ENCODE results near the gene HOTAIR.

Gene HOTAIR

DNA sequence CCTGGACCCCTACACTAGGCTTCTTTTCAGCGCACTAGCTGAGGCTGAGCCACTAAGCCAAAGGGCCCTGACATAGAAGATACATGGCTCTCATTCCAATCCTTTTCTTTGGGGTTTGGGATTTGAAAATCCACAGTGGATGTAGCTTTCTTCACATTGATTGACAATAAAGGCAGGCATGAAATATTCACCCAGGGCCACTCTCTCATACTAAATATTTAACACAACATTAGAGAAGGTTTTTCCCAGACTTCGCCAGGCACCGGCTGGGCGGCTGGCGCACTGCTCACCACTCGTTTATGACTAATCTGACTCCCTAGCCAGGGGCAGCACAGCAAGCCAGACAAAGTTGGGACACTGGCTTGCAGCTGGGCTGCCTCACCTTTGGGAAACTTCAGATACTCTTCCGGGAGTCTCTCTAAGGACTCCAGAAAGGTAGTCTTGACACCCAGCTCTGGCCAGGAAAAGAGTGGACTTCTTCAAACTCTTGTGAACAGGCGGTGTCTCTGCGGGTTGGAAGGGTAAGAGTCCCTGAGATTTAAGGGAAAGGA lies 2.5 kb downstream of the HOTAIR start:
- no peak for DNase-seq

DNA sequence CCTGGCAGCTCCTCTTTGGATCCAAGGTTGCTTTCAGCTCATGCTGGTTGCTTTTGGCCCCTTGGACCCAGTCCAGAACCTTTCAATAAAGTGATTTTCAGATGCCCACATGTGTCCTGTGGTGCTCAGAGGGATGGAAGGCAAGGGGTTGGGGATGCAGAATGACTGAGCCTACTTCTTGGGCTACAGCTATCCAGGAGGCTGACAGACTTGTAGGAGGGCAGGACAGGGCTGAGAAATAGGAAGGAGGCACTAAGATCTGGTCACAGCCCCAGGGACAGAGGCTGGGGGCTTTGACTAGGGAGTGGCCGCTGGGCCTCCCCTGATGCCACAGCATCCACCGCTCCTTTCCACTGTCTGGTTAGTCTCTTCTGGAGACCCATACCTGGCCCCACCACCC lies 3.1 kb downstream of the HOTAIR start:
- DNase-seq: no peak

DNA sequence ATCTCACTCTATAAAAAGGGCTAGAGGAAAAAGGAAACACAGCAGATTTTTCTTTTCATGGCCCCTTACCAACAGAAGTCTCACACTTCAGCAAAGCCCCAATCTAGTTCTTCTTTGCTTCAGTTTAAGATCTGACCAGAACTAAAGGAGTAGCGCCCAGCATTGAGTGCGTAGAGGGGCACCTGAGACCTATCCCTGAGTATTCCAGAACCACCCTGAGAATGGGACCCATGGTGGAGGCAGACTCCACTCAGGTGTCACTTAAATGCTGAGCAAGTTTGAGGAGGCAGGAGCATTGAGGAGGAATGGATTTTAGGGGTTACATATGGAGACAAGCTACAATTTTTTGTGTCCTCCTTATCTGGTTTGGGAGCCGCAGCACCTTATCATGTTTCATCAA lies 3.6 kb downstream of the HOTAIR start:
- no peak for DNase-seq

DNA sequence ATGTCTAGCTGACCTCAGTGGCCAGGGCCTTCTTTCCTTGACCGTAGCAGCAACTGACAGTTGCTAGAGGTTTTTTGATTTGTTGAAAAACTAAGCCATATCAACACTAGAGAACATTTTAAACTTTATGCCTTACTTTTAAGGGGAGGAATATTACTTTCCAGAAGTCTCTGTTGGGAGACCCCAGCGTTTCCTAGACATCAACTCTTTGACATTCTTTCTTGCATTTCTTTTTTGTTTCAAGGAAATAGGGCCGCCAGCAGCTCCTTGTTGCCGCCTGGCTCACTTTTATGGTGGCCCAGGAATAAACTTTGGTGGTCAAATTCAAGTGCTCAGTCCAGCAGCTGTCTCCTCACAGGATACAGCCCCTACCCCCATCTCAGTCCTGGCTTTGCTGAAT lies 4.3 kb downstream of the HOTAIR start:
- no peak for DNase-seq

DNA sequence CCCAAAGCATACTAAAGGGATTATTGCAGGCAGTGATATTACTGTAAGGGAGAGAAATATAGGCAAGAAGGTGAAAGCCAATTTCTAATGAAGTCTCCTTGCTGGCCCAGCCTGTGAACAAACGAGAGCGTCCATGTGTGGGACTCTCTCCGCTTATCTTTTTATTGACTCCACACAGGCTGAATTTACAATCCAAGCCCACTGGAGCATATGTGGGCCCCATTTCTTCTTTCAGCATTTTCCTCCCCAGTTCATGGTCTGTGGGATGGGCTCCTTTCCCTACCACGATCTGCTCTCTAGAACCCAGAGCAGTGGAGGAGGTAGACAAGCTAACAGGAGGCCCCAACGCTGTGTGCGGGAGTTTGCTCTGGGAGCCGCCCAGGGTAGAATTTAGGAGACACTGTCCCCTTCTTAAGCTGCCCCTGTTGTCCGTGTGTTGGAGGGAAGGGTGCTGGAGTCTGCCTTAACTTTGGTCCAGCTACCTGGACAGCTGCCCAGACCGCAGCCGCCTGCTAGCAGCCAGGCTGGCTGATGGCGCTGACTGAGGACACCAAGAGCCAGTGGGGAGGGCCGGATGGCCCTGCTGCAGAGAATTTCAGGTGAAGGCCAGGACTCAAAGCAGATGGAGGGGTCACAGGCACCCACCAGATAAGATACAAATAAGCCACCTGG lies 5.0 kb downstream of the HOTAIR start:
- DNase-seq: no peak

DNA sequence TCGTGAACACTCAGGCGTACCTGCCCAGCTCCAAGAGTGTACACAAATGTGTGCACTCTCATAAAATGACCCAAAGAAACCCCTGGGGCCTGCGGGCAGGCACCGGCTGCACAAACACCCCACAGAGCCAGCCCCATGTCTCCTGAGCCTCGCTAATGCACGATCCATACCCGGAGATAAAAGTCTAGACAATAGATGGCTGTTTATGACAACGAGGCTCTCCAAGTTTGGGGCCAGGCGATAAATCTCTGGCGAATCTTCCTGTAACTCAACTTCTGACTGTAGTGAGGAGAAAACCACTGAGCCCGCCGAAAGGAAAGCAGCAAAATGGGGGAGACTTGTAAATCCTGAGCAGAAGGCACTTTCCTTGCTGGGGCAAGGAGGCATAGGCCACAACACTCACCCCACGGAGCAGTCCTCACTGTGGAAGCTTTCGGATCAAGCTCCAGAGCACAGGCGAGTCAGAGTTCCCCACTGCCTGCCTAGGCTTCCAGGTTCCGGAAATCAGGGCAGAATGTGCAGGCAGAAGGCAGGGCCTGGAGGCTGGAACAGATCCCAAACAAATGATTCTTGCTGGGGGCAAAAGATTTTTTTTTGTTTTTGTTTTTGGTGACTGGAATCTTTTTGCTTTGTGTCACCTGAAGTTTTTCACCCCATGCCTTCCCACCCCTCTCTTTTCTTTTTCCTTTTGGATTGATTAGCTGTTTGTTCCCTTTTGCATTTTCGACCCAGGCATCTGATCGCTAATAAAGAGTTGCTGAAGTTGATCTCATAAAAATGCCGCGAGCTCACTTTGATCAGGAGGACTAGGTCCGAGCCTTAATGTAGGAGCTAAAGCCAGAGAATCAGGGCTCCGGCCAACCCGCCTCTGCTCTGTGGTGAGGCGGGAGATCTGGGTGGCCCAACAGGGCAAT lies 6.3 kb downstream of the HOTAIR start:
- no peak for DNase-seq

DNA sequence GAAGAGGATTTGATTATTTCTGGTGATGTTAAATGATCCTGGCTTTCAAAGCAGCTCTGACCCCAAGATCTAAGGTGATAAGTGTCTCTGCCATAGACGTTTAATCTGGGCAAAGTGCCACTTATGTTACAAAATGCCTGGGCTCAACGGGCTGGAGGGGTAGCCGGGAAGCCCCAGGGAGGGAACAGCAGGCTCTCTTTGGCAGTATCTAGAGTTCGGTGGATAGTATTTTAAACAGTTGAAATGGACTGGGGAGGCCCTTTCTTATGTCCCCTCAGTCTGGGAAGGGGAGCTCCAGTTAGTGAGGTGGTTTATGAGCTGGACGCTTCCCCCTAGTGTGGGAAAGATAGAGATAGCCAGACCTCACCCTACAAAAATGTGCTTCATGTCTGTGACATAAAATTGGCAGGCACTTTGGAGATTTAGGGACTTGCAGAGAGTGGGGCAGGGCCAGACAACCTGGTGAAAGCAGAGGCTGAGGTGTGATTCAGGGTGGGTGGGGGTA lies 7.3 kb downstream of the HOTAIR start:
- no peak for DNase-seq

DNA sequence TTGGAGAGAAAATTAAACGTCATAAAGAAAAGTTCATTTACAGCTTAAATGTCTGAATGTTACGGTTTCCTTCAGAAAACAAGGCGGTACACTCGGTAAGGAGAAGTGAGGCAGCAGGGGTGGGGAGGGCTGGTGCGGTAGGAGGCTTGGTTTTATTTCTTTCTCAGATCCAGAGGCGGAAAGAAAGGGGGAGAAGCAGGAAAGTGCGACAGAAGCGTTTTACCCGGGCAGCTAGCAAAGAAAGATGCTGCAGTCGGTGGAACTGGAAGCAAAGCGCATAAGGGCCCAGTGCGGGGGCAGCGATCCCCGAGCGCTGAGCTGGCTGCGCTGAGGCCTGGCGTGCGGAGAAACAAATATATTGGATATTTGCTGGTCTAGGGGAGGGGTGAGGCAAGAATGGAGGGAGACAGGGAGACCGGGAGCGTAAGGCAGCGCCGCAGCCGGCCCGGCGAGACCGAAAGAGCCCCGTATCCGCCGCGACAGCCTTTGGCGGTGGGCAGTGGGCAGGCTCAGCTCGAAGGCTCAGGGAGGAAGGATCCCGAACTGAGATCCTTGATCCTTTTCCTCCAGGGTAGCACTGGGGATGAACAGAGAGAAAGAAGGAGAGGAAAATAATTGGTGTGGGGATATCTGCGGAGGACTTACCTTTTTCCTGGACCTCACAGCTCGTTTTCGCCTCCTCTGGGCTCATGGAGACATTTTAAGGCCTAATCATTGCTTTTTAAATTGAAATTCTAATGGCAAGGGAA lies 8.2 kb downstream of the HOTAIR start:
- DNase-seq: no peak

DNA sequence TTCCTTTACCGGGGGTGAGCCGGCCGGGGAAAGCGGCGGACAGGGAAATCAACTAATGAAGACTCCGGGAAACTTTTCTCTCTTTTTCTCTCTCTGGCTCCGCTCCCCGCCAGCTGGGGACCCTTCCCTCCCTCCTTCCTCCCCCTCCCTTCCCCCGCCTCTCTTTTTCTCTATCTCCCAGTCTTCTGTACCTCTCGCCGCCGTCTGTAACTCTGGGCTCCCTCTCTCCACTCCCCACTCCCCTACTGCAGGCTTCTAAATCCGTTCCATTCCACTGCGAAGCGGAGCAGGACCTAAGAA lies 8.7 kb downstream of the HOTAIR start:
- no peak for DNase-seq

DNA sequence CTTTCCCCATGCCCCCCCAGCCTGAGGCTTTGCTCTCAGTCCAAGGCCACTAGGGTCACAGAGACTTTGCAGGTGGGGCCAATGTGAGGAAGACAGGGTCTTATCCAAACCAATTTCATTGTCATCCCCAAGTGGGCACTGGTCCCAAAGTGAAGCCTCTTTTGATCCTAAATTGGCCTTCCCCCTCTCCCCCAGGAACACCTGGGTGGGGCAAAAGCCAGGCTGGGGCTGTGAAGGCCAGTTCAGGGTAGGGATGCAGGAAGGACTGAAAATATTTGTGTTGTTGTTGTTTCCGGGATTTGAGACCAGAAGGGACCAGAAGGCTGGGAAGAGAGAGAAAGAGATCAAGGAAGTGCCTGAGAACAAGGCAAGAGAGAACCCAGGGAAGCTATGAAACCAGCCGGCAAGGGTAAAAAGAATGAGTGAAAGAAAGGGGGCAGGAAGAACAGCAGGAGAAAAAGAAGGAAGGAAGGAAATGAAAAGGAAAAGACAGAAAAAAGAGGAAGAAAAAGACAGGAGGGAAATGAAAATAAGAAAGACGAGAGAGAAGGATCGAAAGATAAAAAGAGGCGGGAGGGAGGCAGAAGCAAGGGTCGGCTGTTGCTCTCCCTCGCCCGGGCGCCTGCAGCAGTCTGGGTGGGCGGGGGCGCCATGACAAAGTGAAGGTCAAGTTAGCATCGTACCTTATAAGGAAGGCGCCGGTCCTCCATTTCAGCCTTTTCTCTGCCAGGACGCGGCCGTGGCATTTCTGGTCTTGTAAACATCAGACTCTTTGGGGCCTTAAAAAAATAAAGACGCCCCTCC lies 9.3 kb downstream of the HOTAIR start:
- DNase-seq: no peak

DNA sequence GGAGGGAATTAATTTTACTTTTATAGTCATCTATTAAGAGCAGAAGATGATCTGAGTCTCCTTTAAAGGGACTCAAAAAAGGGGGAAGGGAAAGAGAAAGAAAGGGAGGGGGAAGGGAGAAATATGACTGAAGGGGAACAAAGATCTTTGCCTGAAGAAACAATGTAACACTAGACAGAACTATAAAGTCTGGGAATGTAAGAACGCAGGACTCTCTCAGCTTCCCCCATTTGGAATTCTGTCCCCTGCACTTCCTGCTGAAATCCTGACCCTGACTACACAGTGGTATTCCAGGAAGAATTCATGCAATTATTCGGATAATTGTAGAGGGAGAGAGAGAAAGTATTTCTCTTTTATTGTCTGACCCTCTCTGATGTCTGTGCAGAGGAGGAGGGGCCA lies 10.4 kb downstream of the HOTAIR start:
- peak; percentile 49 for DNase-seq

DNA sequence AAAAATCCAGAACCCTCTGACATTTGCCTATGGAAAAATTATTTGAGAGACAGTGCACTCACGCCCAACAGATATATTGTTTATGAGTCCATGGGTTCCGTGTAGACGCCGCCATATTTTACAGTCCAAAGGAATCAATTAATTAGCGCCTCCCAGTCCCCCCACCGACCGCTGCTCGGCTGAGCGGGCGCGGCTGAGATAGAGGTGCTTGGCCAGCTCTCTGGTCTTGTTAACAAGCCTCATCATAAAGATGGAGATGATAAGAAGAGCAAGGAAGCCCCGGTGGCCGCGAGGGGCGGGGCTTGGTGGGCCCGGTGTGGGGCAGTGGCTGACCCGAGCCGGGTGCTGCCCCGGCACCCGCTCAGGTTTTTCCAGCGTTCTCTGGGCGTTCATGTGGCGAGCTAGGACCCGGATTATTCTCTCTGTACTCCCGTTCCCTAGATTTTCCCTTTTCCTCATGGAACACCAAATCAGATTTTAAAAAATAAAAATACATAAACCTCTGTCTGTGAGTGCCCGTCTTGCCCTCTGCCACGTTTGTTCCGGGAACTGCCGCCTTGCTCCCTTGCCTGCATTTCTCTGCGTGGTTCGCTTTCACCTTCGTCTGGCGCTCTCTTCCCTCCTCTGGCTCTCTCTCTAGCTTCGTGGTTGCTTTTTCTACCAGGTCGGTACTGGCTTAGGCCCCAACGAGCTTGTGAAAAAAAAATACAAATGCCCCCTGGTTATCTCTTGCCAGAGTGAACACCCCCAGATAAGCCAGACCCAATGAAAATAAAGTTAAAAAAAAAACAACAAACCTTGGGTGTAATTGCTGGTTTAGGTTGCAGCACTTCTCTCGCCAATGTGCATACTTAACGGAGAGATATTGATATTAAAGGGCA lies 11.1 kb downstream of the HOTAIR start:
- DNase-seq: peak; percentile 49

DNA sequence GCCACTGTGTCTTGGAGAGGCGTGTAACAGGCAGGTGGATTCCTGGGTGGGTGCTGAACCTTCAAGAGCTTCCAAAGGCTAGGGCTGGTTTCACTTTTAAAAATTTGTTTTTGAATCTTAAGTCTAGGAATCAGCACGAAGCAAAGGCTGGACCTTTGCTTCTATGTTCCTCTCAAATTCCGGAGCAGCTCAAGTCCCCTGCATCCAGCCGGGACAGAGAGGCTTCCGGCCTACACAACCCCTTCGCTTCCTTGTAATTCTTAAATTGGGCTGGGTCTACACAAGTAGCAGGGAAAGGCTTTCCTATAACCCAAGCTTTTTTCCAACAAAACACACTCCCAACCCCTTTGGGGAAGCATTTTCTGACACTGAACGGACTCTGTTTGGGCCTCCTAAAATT lies 11.7 kb downstream of the HOTAIR start:
- DNase-seq: no peak

DNA sequence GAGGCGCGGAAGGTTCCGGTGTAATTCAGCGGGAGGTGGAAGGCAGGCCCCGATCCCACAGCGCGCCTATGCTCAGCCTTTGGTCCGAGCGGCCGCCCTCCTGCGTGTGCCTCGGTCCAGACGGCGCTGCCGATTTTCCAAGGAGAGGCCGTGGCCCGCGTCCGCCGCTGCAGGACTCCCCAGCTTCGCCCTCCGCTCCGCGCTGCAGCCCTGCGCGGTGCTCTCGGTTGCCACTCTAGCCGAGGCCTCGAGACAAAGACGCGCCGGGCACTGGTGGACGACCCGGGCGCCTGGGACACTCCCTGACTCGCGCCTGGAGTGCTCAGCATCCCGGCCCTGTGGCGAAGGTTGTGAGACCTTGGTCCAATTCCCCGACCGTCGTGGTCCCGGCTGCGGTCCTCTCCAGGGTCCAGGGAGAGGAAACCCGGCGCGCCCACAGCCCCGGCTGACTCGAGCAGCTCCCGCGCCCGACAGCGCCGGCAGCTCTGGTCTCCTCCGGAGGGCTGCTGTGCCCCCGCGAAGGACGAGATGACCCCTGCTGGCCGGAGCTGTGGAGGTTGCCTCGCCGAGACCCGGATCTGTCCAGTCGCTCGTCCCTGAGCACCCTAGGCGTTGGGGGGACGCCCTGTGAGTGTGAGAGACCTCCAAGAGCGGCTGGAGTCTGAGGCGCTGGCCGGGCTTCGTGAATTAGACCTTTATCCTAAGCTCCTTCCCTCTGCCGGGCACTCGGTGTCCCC lies 13.6 kb downstream of the HOTAIR start:
- DNase-seq: no peak

DNA sequence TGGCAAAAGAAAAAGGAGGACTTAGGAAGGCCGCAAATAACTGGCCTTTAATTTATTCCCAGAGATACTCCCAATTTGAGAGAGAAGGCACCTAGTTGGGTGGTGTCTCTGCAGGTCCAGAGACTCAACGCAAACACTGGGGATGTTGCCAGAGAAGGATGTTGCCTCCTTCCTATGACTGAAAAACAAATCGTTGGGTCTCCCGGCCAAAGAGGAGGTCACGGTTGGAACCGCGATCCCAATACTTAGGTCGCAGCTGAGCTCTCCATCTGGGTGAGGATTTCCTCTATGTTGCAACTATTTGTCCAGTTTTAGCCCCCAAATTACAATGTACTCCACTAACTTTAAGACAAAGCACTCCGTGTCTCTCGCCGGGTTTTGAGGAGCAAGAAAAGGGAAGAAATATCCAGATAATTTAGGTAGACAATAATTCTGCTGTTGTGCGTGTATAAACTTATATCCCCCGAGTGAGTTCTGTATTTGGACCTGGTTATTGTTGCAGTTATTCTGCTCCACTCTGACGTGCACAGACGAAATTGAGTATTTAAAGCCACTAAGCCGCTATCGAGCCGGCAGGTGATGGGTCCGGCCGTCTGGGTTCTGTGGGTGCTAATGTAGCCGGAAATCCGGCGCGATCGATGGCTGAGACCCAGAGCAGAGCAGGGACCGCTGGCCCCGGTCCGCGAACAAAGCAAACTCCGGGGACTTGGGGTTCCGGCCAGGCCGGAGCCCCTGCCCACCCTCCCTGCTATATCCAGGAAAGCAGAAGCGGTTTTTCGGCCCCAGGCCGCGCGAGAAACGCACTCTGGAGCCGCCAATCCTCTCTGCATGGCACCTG lies 14.3 kb downstream of the HOTAIR start:
- no peak for DNase-seq

DNA sequence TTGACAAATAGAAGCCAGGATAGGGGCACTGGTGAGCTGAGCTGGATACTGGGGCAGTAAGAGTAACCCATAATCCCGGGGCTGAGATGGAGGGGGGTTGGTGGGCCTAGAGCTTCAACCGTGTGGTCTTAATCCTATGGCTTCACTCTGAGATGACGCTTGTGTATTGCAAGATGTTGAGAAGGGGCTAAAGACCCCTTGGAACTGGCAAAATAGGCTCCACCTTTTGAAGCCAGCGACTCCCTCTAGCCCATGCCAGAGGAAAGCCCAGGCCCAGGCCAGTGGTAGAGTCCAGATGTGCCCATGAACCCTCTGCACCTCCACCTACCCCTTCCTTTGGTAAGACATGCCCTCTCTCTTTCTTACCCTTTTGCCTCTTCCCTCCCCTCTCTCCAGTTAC lies 15.4 kb downstream of the HOTAIR start:
- no peak for DNase-seq

DNA sequence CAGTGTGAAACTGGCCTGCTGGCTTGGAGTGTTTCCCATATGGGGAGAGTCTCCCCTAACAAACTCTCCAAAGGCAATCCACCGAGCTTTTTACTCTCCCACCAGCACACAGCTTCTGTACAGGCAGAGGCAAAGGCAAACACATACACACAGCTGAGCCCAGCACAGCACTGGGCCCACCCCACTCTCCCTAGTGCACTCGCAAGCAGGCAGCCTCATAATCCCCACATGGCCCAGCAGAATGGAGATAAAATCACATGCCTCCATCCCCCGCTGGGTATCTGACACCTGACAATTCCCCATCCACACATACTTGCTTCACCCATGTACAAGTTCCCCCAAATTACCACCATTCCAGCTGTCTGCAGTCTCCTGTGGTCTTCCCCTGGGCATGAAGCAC lies 16.6 kb downstream of the HOTAIR start:
- DNase-seq: no peak

DNA sequence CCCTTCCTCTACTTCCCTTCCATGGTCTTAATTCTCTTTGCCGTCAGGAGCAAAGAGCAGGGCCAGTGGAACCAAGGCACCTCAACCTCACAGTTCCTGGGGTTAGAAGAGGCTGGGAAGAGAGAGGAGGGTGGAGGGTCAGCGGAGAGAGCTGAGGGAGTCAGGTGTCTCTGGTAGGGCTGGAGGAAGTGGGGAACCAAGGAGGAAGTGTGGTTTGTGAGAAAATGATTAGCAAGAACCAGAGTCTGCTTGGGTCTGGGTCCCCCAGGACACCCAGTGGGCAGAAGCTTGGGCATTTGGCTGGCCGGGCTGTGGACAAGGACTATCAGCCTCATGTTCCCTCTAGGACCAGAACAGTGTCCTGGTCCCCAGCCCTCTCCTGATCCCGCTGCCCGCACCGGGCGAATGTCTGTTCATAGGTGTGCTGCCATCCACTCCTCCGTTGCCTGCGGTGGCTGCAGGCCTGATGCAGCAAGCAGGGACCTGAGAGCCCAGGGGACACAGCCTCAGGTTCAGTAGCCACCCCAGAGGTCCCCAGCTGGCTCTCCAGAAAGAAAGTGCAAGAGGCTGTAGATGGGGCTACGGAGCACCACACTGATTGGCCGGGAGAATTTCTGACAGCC lies 17.7 kb downstream of the HOTAIR start:
- no peak for DNase-seq

DNA sequence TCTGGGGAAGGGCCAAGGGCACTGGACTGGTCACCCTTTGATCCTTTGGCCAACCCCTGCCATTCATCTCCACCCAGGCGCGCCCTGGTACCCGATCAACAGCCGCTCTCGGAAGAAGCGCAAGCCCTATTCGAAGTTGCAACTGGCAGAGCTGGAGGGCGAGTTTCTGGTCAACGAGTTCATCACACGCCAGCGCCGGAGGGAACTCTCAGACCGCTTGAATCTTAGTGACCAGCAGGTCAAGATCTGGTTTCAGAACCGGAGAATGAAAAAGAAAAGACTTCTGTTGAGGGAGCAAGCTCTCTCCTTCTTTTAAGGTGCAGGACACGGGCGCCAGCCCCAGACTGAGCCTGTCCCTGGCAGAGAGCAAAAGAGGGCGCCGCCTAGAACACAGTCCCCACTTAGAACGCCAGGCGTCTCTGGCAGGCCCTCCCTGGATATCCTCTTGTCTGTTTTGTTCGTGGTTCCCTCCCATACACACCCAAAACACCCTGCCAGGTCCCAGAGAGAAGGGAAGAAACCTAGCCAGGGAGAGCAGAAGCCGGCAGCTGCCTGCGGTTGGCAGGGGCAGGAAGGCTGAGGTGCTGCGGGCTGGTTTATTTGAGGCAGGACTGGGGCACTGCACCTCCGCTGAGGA lies 18.4 kb downstream of the HOTAIR start:
- no peak for DNase-seq

Data from OCI-M1 (cell line).